RPMI7951 (cell line): ENCODE measurements around the gene ORC1. TPM values are rescaled to one million over a fixed set of nuclear protein-coding genes. Genes with fewer than 3 reads are reported as not detected.
"Not testable (repeated sequence)": the region's sequence is repeated elsewhere in the genome, so short reads cannot be mapped to it uniquely, and the experiment has no call there.

ENCODE experiments used
- DNase-seq: peaks from one replicate; pipeline ENCODE4 v3.0.0-alpha.2; 2012; ENCODE audit warnings: low read depth
- total RNA-seq: library from RNA; depleted of rRNA; stranded (reverse); fragments of >200 nt; shearing (Covaris generic); gene quantifications from 2 replicates; pipeline ENCODE4 v1.2.3, GENCODE V29; 2014

ORC1 gene
- total RNA-seq, 1 experiment from 2014 or later: 20.7 TPM

DNA sequence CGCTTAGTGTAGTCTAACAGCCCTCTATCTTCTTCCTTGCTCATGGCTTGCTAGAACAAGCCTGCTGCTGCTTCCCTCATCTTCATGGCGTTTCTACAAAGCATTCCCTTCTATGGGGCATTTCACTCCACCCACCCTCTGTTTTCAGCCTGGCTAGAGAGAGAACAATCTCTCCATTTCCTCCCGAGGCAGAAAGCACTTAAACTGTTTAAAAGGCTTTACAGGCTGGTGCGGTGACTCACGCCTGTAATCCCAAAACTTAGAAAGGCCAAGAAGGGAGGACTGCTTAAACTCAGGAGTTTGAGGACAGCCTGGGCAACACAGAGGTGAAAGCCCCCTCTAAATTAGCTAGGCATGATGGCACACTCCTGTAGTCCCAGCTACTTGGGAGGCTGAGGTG, 17.8 kb downstream of the ORC1 start:
- no peak for DNase-seq

- DNase-seq: no peak
Measured at GRCh38 chr1:52385376-52385775, 18.8 kb downstream of the ORC1 start.

DNA sequence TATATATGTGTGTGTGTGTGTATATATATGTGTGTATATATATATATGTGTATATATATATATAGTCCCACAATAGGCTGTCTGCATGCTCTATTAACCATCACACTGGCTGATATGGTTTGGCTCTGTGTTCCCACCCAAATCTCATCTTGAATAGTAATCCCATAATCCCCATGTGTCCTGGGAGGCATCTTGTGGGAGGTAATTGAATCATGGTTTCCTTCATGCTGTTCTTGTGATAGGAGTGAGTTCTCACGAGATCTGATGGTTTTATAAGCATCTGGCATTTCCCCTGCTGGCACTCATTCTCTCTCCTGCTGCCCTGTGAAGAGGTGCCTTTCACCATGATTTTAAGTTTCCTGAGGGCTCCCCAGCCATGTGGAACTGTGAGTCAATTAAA, 34.4 kb downstream of the ORC1 start:
- not testable (repeated sequence) for DNase-seq

- DNase-seq: peak; percentile 56
Measured at GRCh38 chr1:52368383-52369172, 35.6 kb downstream of the ORC1 start.

DNA sequence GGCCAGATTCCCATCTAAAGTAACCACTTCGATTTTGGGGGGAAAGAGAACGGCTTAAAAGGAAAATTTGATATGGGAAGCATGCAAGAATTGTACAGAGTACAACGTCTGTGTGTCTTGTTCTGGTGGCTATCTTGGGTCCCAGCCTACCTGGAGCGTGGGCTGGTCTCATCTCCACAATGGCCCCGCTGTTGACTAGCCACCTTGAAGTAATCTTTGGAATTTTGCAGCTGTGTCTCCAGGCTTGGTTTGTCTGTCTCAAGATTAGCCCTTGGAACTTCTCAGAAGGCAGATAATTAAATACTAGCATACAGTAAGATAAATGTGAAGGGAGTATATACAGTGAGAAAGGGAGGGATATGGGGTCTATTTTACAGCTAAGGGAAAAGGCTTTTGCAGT, 37.0 kb downstream of the ORC1 start:
- DNase-seq: no peak

DNA sequence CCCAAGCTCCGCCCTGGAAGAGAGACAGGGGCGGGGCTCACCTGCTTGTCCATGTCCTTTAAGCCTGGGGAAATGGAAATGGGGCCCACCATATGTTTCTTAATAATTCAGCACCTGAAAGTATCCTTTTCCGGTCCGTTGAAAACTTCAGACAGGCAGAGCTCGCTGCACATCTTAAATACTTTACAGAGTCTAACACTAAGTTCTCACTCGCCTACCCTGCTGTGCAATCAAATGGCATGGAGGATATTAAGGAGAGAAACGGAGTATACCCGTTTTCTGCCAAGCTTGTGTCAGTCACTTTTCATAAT, 37.8 kb downstream of the ORC1 start:
- no peak for DNase-seq

DNA sequence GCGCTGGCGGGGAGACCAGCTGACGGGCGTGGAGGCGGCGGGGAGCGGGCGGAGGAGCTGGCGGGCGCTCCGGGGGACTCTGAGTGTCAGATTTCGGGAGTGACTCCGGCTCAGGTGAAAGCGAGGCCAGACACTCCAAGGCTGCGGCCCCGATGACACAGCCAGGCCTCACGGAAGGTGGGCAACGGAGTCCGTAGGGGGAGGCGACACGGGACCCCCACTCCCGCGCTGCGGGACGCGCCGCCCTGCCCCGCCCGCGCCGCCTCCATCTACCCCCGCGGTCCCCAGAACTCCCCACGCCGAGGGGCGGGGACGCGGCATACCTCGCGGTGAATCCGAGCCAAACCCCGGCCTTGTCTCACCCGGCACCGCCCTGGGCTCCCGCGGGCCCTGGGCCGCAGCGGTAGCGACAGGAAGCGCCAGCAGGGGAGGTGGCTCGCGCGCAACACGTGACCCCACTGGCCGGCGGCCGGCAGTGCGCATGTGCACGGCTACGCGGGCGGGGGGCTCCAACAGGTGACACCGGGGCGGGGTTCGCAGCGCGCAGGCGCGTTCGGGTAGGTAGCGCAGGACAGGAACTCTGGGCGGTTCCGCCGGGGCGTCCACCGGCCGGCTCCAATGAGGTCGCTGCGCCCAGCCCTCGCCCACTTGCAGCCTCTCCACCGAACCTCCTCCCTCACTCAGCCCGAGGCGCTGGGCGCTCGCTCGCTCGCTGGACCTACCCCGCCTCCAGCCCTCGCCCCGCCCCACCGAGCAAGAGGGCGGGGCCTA, 38.3 kb downstream of the ORC1 start, which contains the start of gene CC2D1B:
Gene CC2D1B, minus strand, starts transcription at position 460 of the 771 bp plus-strand sequence. CDS start 1,585 bp downstream, outside the sequence.
- peak; percentile 96 for DNase-seq

DNA sequence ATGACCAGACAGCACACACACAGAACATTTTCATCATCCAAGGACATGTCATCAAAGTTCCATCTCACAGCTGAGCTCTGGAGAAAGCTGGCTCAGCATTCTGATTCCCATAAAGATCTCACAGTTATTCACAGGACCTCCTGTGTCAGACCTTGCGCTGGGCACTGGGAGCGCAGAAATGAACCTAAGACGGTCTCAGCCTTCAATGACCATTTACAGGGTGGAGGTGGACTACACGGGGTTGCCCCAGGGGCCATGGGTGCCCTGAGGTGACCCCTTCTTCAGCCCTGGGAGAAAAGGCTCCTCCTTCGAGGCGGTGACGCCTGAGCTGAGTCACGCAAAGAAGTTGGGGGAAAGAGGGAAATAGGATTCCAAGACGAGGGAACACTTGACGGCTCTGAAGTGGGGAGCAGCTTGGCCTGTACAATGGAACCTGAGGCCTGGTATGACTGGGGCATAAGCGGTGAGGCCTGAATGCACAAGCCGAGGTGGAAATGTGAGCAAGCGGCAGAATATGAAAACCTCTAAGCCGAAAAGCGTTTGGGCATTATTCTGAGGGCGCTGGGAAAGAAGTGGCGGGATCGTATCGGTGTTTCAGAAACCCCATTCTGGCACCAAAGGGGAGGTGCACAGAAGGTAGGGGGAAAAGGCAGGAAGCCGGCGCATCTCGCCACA, 39.0 kb downstream of the ORC1 start:
- DNase-seq: peak; percentile 82

GRCh38 chr1:52364235-52364839, 39.9 kb downstream of the ORC1 start:
- no peak for DNase-seq

GRCh38 chr1:52360595-52360968, 43.6 kb downstream of the ORC1 start:
- DNase-seq: no peak

DNA sequence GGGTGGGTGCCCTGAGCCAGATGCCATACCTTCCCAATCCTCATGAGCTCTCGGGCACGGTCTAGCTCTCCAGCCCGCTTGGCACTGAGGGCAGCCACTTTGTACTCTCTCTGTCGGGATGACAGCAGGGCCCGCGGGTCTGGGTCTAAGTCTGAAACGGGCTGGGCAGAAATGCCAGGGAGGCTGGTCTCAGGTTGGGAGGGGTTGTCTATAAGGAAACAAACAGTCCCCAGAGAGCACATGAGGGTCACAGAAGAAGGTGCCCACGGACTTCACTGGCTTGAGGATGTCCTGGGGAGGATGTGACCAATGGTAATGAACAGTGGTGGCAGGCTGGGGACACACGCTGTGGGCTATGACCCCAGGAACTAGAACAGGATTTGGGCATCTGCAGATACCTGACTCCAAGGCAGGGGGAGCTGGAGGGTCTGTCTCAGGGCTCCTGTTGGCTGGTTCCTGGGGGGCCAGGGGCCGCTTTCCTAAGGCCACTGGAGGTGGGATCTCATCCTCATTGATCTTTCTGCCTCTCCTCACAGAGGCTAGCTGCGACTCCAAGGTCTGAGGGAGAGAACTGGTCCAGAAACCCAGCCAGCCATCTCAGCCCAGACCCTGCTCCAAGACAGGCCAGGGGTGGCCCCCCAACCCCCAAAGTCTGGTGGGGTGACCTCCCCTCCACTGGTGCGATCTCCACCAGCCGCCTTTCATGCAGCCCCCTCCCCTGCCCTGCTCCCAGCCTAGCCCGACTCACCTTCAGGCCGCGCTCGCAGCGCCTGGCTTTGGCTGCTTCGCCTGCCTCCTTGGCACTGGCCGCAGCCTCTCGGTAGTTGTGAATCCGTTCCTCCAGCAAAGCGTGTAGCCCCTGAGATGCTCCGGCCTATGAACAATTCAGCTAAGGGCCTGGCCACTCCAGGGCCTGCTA, 44.3 kb downstream of the ORC1 start:
- no peak for DNase-seq

- DNase-seq: no peak
Measured at GRCh38 chr1:52358851-52359497, 45.2 kb downstream of the ORC1 start.

DNA sequence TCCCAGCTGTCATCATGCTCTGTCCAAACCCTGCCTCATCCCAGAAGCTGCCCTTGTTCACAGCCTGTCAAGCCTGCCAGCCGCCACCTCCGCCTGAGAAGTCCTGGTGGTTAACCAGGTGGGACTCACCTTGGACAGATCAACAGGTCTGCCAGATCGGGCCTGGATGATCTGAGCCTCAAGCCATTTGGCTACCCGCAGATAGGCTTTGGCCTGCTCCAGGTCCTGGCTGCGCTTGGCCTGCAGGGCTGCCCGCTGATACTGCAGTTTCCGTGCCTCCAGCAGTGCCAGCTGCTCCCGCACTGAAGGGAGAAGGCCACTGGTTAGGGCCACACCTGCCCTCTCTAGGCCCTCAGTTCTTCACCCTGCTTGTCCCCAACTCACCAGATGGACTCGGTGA, 46.8 kb downstream of the ORC1 start:
- no peak for DNase-seq

- DNase-seq: no peak
Measured at GRCh38 chr1:52356818-52357355, 47.3 kb downstream of the ORC1 start.

- no peak for DNase-seq
Measured at GRCh38 chr1:52355847-52356505, 48.2 kb downstream of the ORC1 start.

DNA sequence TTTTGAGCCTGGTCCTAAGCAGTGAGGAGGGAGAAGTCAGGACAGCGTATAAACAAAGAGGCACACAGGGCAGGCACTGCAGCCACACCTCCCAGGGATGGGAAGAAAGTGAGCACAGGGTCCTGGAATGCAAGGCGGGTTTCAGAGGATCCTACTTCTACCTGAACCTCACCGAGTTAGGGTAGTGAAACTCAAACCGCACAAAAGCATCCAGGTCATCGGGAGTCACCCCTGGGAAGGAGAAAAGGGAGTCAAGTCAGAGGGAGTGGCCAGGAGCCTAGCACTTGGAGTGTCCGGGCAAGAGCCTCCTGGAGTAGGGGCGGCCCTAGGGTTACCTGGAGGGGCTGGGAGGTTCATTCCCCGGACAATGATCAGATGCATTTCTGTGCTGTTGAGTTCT, 48.8 kb downstream of the ORC1 start:
- no peak for DNase-seq

GRCh38 chr1:52352690-52353089, 51.5 kb downstream of the ORC1 start:
- DNase-seq: no peak

- no peak for DNase-seq
Measured at GRCh38 chr1:52348704-52349300, 55.4 kb downstream of the ORC1 start.

- no peak for DNase-seq
Measured at GRCh38 chr1:52346653-52347052, 57.6 kb downstream of the ORC1 start.
